ENCODE measurements around the gene RETREG1.
A peak's percentile ranks its signal among the peaks of the same experiment; 100 is the strongest.

The RETREG1 gene

GRCh38 chr5:16524286-16524685 is 92.5 kb downstream of the RETREG1 start:
- no peak for DNase-seq (ENCODE audit: low spot score)

GRCh38 chr5:16521521-16522483 is 95.0 kb downstream of the RETREG1 start:
- no peak for DNase-seq (ENCODE audit: low spot score)

- no peak for DNase-seq (ENCODE audit: low spot score)
These were observed 96.0 kb downstream of the RETREG1 start for GRCh38 chr5:16520841-16521240.

- no peak for DNase-seq (ENCODE audit: low spot score)
These were observed 97.4 kb downstream of the RETREG1 start for GRCh38 chr5:16519435-16519834.

- no peak for DNase-seq (ENCODE audit: low spot score)
These were observed 98.2 kb downstream of the RETREG1 start for GRCh38 chr5:16518606-16519005.

GRCh38 chr5:16515532-16515931 is 101.3 kb downstream of the RETREG1 start:
- no peak for DNase-seq (ENCODE audit: low spot score)

- no peak for DNase-seq (ENCODE audit: low spot score)
These were observed 106.7 kb downstream of the RETREG1 start for GRCh38 chr5:16510098-16510497.

GRCh38 chr5:16508730-16509531 is 107.9 kb downstream of the RETREG1 start:
- no peak for DNase-seq (ENCODE audit: low spot score)

- DNase-seq (ENCODE audit: low spot score): no peak
These were observed 109.1 kb downstream of the RETREG1 start for GRCh38 chr5:16507716-16508115.

GRCh38 chr5:16505904-16506303 is 110.9 kb downstream of the RETREG1 start:
- no peak for DNase-seq (ENCODE audit: low spot score)

GRCh38 chr5:16505140-16505891 is 111.5 kb downstream of the RETREG1 start:
- DNase-seq (ENCODE audit: low spot score): no peak

- DNase-seq (ENCODE audit: low spot score): no peak
These were observed 112.2 kb downstream of the RETREG1 start for GRCh38 chr5:16504571-16504970.

GRCh38 chr5:16502866-16503265 is 113.9 kb downstream of the RETREG1 start:
- DNase-seq (ENCODE audit: low spot score): no peak

- no peak for DNase-seq (ENCODE audit: low spot score)
These were observed 116.8 kb downstream of the RETREG1 start for GRCh38 chr5:16500024-16500423.

- no peak for DNase-seq (ENCODE audit: low spot score)
These were observed 119.3 kb downstream of the RETREG1 start for GRCh38 chr5:16497546-16497945.

GRCh38 chr5:16493261-16493660 is 123.5 kb downstream of the RETREG1 start:
- no peak for DNase-seq (ENCODE audit: low spot score)

- peak; percentile 2 for DNase-seq (ENCODE audit: low spot score)
These were observed 124.2 kb downstream of the RETREG1 start for GRCh38 chr5:16492398-16493140.

GRCh38 chr5:16490911-16491310 is 125.9 kb downstream of the RETREG1 start:
- DNase-seq (ENCODE audit: low spot score): no peak

- DNase-seq (ENCODE audit: low spot score): no peak
These were observed 127.4 kb downstream of the RETREG1 start for GRCh38 chr5:16489322-16489791.

- no peak for DNase-seq (ENCODE audit: low spot score)
These were observed 129.3 kb downstream of the RETREG1 start for GRCh38 chr5:16487456-16487855.

GRCh38 chr5:16486711-16487111 is 130.1 kb downstream of the RETREG1 start:
- DNase-seq (ENCODE audit: low spot score): no peak

Data from CD4-positive, alpha-beta T cell treated with Interleukin-15 for 4 hours (primary cell).